Activated CD4-positive, CD25-positive, alpha-beta regulatory T cell (primary cell): Measurements from ENCODE around the gene DBI.
"Not testable (repeated sequence)": the region's sequence is repeated elsewhere in the genome, so short reads cannot be mapped to it uniquely, and the experiment has no call there.

Experiments used
- DNase-seq, 4 experiments: peaks; one replicate each; lab custom pipeline; 2025; lab: John Stamatoyannopoulos, UW

DBI gene

GRCh38 chr2:119402106-119402505 is 35.3 kb downstream of the DBI start:
- DNase-seq: no peak

GRCh38 chr2:119402645-119403560 is 36.1 kb downstream of the DBI start:
- no peak for DNase-seq

- not testable (repeated sequence) for DNase-seq
Observed at GRCh38 chr2:119403618-119404017, 36.8 kb downstream of the DBI start.

- DNase-seq: no peak
Observed at GRCh38 chr2:119405151-119405550, 38.4 kb downstream of the DBI start.

GRCh38 chr2:119407430-119408220 is 40.8 kb downstream of the DBI start:
- DNase-seq: no peak

GRCh38 chr2:119408221-119408619 is 41.4 kb downstream of the DBI start:
- DNase-seq: no peak

GRCh38 chr2:119409506-119409905 is 42.7 kb downstream of the DBI start:
- DNase-seq: no peak

GRCh38 chr2:119414894-119415293 is 48.1 kb downstream of the DBI start:
- no peak for DNase-seq

- no peak for DNase-seq
Observed at GRCh38 chr2:119415630-119416029, 48.9 kb downstream of the DBI start.

- DNase-seq: no peak
Observed at GRCh38 chr2:119416299-119416923, 49.6 kb downstream of the DBI start.

- DNase-seq: no peak
Observed at GRCh38 chr2:119417908-119418307, 51.1 kb downstream of the DBI start.

- DNase-seq: no peak
Observed at GRCh38 chr2:119419065-119419464, 52.3 kb downstream of the DBI start.

- no peak for DNase-seq
Observed at GRCh38 chr2:119419803-119420508, 53.2 kb downstream of the DBI start.

GRCh38 chr2:119421304-119421703 is 54.5 kb downstream of the DBI start:
- DNase-seq: no peak

- DNase-seq: no peak
Observed at GRCh38 chr2:119421741-119422140, 55.0 kb downstream of the DBI start.
